Glomerular visceral epithelial cell (primary cell): Measurements from ENCODE around the gene ADAT3.

Experiments
- DNase-seq: peaks from one replicate; pipeline ENCODE4 v3.0.0-alpha.2; 2016; ENCODE audit errors: extremely low spot score

ADAT3 gene

DNA sequence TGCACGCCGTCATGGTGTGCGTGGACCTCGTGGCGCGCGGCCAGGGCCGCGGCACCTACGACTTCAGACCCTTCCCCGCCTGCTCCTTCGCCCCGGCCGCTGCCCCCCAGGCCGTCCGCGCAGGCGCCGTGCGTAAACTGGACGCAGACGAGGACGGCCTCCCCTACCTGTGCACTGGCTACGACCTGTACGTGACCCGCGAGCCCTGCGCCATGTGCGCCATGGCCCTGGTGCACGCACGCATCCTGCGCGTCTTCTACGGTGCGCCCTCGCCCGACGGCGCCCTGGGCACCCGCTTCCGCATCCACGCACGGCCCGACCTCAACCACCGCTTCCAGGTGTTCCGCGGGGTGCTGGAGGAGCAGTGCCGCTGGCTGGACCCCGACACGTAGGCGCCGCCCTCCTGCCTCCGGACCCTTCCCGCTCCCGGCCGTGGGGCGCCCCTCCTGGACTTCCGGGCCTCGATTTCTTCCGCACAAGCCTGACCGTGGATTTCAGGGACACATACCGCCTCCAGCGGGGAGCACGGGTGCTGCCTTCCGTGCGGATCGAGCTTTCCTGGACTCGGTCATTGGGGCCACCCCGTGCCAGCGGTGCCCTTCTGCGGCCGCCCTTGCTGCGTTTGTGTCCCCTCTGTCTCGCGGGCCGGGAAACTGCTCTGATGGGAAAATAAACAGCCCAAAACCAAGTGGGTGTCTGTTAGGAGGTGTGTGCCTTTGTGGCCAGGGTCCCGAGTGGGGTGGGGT lies 7.7 kb downstream of the ADAT3 start:
- DNase-seq = no peak

DNA sequence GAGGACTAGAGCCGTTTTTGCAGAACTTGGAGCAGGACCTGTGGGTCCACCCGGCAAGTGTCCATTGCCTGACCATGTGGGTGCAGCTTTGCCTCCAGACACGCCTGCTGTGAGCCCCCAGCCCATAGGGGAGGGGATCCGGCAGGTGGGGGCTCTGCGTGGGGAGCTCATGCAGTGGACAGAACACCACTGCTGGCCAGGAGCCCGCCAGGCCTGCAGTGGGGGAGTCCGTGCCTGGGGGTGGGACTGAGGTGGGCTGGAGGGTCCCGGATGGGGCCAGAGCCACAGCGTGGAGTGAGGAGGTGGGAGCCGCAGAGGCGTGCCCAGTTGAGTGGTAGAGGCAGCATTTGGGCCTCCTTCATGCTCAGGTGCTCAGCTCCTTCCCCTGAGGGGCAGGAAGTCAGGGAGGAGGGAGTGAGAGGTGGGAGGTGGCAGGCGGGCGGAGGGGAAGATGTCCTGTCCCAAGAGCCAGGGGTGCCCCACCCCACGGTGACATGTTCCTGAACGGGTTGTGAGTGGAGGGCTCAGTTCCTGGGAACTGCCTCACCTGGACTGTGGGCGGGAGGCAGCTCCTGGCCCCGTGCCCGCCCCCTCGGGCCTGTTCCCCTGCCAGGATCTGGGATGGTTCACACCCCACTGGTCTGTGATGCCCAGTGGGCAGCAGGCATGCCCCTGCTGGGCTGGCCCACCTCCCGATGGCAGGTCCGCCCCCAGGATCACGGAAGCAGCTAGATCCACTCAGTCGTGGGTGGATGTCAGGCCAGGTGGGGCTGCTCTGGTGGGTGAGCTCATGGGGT lies 8.8 kb downstream of the ADAT3 start:
- no peak for DNase-seq

DNA sequence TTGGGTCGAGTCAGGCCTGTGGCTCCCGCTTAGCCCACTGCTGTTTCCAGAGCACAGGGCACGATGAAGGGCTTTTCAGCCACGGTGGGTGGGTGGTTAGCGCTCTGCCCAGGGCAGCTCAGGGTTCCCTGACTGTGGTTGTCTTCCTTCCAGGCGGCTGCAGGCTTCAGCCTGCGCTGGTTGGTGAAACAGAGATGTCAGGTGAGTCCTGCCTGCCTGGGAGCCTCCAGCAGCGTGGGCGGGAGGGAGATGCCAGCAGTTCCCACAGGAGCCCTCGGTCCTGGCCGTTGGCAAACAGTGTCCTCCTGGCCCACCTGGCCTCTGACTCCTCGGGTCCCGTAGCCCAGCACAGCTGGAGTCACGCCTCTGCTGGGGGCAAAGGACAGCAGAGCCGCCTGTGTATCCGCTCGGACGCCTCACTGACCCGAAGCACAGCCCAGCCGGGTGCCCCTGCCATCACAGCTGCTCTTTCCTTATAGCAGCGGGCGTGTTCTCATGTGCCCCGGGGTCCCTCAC lies 9.7 kb downstream of the ADAT3 start:
- DNase-seq = no peak

DNA sequence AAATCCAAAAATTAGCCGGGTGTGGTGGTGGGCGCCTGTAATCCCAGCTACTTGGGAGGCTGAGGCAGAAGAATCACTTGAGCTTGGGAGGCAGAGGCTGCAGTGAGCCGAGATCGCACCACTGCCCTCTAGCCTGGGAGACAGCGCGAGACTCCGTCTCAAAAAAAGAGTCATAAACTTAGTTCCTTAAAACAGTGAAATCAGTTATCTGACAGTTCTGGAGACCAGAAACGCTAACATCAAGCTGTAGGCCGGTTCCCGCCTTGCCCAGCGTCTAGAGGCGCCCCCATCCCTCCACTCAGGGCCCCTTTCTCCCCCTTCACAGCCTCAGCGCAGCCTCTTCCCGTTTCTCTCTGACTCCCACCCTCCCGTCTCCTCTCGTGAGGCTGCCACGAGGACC lies 11.9 kb downstream of the ADAT3 start:
- DNase-seq = no peak

DNA sequence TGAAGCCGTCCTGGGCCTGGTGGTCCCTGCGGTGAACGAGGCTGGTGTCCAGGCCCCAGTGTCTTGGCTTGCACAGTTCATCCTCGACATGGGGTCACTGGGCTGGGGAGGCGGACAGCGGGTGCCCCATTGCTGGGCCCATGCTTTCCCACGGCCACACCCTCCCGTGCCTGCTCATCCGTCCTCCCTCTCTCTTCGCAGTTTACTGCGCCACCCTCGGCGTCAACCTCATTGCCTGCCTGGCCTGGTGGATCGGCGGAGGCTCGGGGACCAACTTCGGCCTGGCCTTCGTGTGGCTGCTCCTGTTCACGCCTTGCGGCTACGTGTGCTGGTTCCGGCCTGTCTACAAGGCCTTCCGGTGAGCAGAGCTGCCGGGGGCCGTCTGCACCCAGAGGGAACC lies 12.7 kb downstream of the ADAT3 start:
- DNase-seq = no peak

DNA sequence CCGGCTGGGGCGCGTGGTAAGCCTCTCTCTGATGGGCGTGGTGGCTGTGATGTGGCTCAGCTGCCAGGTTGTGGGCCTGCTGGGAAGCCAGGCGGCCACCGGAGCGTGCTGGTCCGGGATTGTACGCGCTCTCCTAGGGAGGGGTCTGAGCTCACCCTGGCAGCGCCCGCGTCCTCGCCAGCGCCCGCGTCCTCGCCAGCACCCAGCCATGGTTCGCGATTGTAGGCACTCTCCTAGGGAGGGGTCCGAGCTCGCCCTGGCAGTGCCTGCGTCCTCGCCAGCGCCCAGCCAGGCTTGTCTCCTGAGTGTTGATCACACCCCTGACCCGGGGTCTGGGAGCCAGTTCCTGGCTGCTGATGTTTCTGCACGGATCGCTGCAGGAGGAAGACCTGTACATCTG lies 13.8 kb downstream of the ADAT3 start:
- DNase-seq = no peak

DNA sequence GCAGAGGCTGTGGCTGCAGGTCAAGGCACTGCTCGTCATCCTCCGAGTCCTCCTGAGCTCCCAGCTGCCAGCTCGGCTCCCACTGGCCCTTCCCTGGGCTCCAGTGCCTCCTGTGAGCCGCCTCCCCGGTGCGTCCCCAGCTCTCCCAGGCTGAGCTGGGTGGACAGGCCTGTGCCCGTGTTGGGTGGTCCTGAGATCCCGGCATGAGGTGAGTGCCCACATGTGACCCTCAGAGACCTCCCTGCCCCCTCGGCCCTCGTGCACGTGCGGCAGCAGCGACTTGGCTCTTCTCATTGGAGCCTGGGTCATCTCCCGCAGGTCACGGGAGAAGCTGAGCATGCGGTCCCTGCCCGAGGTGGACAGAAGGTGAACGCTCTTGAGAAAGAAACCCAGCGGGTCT lies 15.4 kb downstream of the ADAT3 start:
- no peak for DNase-seq

DNA sequence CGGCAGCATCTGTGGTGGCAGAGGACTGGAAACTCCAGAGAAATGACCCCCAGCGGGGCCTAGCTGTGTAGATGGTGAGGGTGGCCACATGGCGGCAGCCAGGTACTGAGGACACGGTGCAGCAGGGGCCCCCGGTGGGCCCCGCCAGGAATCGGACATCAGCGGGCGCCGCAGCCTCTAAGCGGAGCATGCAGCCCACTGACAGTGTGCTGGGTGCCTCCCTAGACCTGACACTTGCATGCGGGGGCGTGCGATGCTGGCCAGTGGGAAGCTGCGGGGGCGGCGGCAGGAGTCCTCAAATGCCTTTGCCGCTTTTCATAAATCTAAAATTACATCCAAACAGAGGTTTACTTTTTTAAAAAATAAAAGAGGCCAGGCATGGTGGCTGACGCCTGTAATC lies 16.1 kb downstream of the ADAT3 start:
- no peak for DNase-seq

DNA sequence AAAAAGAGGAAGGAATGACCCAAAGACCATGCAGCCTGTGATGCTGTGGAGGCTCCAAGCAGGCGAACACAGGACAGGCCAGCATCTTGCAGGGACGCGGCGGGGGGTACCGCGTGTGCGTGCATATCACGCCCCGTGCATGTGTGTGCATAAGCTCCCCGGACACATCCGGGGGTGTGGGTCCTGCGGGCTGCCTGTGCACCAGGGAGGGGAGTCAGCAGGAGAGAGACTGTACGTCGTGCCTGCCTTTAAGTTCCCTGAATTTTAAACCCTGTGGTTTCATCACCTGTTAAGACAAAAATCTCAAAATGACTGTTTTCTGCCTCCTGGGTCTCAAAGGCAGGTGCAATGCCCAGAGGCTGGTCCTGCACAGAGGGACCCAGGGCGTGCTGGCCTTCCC lies 16.6 kb downstream of the ADAT3 start:
- DNase-seq = no peak

DNA sequence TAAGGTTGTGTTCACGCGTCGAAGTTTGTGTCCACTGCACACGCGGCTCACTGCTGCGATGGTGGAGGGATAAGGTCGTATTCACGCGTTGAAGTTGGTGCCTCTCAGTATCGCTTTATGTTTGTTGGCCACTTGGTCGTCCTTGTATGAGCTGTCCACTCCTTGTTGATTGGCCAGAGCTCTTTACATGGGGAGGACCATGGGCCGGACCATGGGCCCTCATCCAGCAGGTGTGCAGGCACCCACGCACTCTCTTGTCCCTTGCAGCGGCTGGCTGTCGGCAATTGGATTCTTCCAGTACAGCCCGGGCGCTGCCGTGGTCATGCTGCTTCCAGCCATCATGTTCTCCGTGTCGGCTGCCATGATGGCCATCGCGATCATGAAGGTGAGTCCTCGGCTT lies 17.6 kb downstream of the ADAT3 start:
- DNase-seq = no peak

DNA sequence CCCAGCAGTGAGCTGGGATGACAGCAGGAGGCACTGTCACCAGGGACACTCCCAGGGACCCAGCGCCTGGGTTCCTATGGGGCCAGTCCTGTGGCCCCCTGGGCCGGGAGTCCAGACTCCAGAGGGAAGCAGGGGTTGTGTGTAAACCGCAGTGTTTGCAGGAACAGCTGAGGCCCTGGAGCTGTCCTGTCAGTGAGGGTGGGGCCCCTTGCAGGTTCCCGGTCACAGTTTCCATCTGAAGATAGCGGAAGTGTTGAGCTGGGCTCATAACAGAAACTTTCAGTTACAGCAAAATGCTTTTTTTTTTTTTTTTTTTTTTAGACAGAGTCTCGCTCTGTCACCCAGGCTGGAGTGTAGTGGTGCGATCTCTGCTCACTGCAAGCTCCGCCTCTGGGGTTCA lies 18.1 kb downstream of the ADAT3 start:
- no peak for DNase-seq

DNA sequence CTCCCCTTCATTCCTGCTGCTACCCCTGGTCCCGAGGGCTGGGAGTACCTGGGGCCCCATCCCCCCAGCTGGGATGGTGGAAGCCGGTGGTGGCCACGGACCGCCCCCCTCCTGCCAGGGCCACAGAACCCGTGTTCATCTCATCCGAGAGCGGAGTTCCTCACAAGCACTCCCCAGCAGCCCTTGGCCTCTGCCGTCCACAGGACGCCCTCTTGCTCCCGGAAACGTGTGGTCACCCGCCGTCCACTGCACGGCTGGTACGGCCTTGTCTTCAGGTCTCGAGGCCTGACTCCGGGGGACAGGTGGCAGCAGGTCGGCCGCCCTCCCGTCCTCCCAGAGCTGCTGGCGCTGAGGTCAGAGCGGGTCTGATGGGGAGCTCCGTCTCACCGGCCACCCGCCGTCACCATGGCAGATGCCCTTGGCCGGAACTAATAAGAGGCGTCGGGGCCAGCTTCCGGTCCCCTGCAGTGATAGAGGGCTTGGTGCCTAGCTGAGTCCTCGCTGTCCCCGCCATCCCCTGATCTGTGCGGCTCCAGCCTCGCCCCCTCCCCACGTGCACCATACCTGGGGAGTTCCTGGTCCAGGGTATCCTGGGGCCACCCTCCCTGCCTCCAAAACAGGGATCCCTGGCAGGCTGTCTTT lies 19.2 kb downstream of the ADAT3 start:
- no peak for DNase-seq

DNA sequence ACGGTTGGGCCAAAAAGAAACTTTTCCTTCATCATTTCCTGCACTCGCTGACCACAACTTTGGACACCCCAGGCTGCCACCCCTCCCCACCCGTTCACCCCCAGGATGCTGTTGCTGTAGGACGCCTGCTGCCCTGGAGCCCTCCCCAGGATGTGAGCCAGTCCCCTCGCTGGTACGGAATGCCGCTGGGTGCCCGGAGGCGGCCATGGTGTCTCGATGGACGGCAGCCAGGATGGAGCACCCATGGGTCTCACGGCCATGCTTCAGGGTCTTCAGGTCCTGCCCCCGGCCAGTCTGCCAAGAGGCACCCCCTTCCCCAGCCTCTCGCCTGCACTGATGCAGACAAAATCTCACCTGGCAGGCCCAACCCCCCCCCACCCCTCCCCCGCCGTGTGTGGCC lies 20.3 kb downstream of the ADAT3 start:
- DNase-seq = no peak

DNA sequence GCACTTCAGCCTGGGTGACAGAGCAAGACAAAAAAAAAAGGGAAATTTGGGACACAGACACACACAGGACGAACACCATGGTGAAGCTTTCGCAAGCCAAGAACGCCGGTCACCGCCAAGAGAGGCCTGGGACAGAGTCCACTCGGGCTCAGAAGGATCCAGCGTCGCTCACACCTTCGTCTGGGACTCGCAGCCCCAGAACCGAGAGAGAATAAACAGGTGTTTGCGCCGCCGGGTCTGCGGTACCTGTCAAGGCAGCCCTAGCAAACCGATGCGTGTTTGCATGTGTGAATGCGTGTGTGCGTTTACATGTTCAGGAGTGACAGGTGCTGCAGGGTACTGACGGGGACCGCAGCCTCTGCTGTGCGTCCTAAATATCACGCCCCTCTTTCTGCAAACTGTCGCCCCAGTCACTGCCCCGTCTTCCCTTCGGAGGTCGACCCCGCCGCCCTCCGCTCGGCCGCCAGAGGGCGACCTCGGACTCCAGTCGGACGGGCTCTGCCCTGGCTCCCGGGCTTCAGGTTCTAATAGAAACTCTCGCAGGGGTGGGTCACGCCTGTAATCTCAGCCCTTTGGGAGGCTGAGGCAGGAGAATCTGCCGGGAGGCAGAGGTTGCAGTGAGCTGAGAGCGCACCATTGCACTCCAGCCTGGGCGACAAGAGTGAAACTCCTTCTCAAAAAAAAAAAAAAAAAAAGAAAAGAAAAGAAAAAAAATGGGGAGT lies 24.0 kb downstream of the ADAT3 start:
- DNase-seq = peak; percentile 80

DNA sequence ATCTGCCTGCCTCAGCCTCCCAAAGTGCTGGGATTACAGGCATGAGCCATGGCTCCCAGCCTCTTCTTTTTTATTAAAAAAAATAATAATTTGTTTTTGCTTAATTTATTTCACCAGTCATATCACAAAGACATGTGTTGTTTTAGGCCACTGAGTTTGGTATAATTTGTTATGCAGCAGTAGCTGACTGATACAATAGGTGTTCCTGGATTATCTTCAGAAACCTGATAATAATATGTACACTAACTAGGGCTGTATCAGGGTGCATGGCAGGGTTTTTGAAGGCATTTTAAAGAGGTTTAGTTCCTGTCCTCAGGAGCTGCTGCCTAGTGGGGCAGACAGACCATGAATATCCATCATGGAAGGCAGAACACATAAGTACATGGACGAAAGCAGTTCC lies 26.2 kb downstream of the ADAT3 start:
- DNase-seq = no peak

DNA sequence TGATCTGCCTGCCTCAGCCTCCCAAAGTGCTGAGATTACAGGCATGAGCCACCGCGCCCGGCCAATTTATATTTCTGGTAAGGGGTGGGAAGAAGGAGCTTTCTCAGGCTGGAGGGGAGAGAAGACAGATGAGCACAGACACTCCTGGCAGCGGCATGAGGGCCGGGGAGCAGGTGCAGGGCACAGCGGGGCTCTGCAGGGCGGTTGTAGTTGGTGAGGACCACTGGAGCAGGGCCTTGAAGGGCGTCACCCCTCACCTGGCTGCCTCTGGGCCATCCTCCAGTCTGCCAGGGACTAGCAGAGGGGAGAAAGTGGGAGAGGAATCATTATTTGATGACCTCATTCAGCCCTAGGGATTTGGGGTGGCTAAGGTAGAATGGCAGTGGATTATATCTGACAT lies 27.2 kb downstream of the ADAT3 start:
- DNase-seq = no peak

DNA sequence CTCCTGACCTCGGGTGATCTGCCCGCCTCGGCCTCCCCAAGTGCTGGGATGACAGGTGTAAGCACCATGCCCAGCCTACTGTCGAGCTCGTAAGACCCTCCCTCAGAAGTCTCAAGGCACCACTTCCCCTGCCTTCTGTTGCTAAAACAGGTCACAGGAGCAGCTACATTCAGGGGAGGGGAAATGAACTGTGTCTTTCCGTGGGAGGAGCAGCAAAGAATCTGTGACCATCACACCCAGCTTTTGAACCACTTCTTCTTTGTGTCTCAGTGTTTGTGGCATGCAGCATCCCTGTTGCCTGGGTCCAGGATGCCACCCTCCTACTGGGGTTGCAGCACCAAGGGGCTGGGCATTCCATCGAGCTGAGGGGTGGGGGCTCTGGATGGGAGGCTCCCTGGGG lies 28.0 kb downstream of the ADAT3 start:
- DNase-seq = no peak

DNA sequence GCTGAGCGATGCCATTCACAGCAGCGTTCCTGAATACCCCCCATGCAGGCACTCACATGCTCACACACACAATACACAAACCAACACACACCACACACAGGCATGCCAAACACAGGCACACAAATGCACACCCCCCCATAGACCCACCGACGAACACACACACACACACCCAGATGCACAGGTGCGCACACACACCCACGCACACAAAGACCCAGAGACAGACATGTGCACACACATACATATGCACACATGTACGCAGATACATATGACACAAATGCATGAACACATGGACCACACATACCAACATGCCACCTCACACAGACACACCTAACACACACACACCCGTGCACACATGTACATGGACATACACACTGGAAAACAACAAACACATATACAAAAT lies 28.7 kb downstream of the ADAT3 start:
- no peak for DNase-seq

DNA sequence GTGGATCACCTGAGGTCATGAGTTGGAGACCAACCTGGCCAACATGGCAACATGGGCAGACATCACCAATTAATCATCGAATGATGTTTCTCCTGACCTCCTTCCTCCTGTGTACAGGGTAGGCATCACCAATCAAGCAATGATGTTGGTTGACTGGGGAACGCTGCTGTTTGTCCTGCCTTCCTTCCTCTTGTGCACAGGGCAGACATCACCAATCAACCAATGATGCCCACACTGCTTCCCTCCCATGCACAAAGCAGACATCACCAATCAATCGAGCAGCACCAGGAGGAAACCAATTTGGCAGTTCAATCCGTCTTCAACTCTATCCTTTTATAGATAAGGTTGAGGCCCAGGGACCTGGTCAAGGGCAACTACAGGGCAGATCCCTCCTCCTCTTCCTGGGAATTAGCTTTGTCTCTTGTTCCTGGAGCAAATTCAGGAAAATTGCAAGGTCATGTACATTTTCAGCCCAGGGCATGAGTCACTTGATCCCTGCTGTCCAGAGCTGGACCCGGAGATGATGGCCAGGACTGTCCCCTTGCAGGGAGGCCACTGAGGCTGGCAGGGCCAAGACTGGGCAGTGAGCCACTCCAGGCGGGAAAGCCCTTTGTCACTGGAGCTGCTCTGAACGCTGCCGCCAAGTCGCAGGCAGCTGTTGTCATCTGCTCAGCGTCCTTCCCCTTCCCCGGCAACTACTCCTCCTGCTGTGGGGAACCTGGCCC lies 30.4 kb downstream of the ADAT3 start:
- DNase-seq = no peak

DNA sequence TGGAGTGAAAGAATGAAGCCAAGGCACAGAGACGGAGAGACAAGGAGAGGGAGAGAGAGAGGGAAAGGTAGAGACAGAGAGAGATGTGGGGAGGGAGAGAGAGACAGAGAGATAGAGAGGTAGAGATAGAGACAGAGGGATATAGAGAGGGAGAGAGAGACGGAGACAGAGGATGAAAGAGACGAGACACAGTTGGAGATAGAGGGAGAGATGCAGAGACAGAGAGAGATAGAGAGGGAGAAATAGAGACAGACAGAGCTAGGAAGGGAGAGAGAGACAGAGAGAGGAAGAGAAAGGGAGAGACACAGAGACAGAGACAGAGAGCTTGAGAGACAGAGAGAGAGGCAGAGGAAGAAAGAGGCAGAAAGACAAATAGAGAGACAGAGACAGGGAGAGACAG lies 31.2 kb downstream of the ADAT3 start:
- DNase-seq = no peak

DNA sequence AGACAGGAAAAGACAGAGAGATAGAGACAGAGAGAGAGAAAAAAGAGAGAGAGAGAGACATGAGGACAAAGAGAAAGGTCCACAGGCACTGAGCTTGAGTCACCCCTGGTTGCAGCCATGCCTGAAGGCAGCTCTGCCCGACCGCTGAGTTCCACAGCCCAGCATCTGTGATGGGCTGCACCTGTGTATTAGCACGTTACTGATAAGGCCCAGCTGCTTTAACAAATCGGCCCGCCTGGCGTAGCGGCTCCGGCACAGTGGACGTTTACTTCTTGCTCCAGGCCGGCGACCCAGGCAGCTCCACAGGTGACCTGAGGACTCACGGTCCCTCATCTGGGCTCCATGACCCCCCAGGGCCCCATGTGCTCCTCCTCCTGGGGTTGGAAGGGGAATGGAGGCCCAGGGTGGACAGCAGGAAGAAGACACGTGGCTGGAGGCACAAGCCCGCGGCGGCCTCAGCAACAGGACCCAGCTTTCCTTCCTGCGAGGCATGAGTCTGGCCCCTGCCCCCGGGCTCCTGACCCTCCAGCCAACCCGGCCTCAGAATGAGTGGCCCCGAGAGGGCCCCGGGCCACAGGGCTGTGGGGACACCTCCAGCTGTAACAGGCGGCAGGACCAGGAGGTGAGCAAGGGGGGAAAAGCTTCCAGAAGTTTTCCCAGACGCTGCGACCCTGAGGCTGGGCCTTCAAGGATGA lies 31.9 kb downstream of the ADAT3 start:
- no peak for DNase-seq
